Measurements from ENCODE around the gene NUAK2.

Gene NUAK2

DNA sequence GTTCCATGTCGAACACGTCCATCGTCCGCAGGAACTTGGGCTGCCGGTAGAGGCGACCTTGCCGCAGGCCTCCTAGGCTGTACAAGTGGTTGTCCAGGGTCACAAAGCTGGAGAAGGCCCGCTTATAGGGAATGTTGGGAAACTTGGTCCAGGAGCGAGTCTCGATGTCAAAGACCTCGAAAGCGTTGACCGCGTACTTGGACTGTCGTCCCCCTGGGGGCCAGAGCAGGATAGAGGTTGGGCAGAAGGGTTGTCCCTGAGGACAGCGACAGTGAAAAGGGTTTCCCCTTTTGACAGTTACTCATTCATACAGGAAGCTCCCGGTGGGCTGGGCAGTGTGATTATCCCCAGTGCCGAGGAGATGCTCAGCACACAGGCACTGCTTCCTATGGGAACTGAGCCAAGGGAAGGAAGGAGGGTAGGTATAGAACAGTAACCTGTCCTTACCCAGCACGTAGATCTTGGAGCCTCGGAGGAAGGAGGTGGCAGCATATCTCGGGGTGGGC, 17.7 kb upstream of the NUAK2 start:
- TF ChIP-seq FOXA1 (IDR thresholded peaks at IDR 0.05) (no peak), NFRKB (IDR thresholded peaks at IDR 0.05) (no peak), LEF1 (IDR thresholded peaks at IDR 0.05; ENCODE audit: borderline replicate concordance) (no peak), HDGF (IDR thresholded peaks at IDR 0.05; ENCODE audit: borderline replicate concordance) (no peak), SUZ12 (IDR thresholded peaks at IDR 0.05) (no peak), L3MBTL2 (conservative IDR thresholded peaks at IDR 0.05) (no peak), FOXM1 (IDR thresholded peaks at IDR 0.05; ENCODE audit: borderline replicate concordance) (no peak), ELF4 (IDR thresholded peaks at IDR 0.05) (no peak), FOXK2 (IDR thresholded peaks at IDR 0.05) (no peak), TARDBP (IDR thresholded peaks at IDR 0.05) (no peak), ZNF384 (IDR thresholded peaks at IDR 0.05) (no peak), ARNT (IDR thresholded peaks at IDR 0.05) (no peak), CTBP1 (IDR thresholded peaks at IDR 0.05; ENCODE audit: borderline replicate concordance) (no peak), SP1 (IDR thresholded peaks at IDR 0.05) (no peak)
- TF ChIP-seq, protein P1, sequence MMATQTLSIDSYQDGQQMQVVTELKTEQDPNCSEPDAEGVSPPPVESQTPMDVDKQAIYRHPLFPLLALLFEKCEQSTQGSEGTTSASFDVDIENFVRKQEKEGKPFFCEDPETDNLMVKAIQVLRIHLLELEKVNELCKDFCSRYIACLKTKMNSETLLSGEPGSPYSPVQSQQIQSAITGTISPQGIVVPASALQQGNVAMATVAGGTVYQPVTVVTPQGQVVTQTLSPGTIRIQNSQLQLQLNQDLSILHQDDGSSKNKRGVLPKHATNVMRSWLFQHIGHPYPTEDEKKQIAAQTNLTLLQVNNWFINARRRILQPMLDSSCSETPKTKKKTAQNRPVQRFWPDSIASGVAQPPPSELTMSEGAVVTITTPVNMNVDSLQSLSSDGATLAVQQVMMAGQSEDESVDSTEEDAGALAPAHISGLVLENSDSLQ (IDR thresholded peaks at IDR 0.05): no peak
- ChIA-PET POLR2A (no interaction called here), CTCF (no interaction called here)
- no peak for DNase-seq (ENCODE audit: extremely low spot score)

DNA sequence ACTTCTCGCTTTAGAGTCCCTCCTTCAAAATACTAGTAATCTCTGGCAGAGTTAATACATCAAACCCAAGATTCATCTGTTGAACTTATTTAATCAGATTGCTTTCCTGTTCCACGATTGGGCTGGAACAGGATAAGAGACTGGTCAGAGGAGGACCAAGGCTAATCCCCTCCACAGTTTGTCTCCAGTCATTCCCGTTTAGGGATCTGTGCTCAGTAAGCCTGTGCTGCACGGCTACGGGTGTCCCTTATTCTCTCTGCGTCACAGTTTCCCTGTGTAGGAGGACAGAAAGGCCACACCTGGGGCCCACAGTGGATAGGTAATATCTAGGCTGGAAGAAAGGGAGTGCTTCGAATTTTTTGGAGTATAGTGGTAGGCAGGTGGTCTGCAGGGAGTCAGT, 16.5 kb upstream of the NUAK2 start:
- ChIA-PET POLR2A (no interaction called here), CTCF (interaction anchor here (3.7 kb wide), 1 partner anchor 16 kb away, joined by 16 read pairs; no protein-coding TSS in a partner anchor)
- no peak for DNase-seq (ENCODE audit: extremely low spot score)
- TF ChIP-seq ELF4 (IDR thresholded peaks at IDR 0.05) (no peak), FOXK2 (IDR thresholded peaks at IDR 0.05) (no peak), NFRKB (IDR thresholded peaks at IDR 0.05) (no peak), FOXA1 (IDR thresholded peaks at IDR 0.05) (no peak), LEF1 (IDR thresholded peaks at IDR 0.05; ENCODE audit: borderline replicate concordance) (no peak), L3MBTL2 (conservative IDR thresholded peaks at IDR 0.05) (no peak), HDGF (IDR thresholded peaks at IDR 0.05; ENCODE audit: borderline replicate concordance) (no peak), SP1 (IDR thresholded peaks at IDR 0.05) (no peak), BHLHE40 (IDR thresholded peaks at IDR 0.05; ENCODE audit: borderline replicate concordance) (no peak), TARDBP (IDR thresholded peaks at IDR 0.05) (no peak), ZNF384 (IDR thresholded peaks at IDR 0.05) (no peak), SUZ12 (IDR thresholded peaks at IDR 0.05) (no peak), FOXM1 (IDR thresholded peaks at IDR 0.05; ENCODE audit: borderline replicate concordance) (no peak), ARNT (IDR thresholded peaks at IDR 0.05) (no peak), CTBP1 (IDR thresholded peaks at IDR 0.05; ENCODE audit: borderline replicate concordance) (no peak)
- TF ChIP-seq, protein P1 (IDR thresholded peaks at IDR 0.05): no peak

DNA sequence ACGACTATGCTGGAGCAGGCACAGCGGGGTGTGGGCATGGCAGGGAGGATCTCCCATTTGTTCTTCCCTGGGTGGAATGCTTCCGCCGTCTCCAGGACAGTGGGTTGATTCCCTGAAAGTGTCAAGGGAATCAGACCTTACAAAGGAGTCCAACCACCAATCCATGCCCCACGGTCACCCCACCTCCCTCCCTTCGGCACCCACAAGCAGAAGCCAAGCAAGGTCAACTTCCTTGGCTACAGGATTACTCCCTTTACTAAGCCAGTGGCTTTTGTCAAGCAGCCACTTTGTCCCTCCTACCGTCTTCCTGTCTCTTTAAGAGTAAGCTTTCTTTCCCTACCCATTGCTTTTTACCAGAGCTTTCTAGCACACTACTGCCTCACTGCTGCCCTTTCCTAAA, 15.9 kb upstream of the NUAK2 start:
- POLR2A ChIA-PET: no interaction called here
- no peak for DNase-seq (ENCODE audit: extremely low spot score)

DNA sequence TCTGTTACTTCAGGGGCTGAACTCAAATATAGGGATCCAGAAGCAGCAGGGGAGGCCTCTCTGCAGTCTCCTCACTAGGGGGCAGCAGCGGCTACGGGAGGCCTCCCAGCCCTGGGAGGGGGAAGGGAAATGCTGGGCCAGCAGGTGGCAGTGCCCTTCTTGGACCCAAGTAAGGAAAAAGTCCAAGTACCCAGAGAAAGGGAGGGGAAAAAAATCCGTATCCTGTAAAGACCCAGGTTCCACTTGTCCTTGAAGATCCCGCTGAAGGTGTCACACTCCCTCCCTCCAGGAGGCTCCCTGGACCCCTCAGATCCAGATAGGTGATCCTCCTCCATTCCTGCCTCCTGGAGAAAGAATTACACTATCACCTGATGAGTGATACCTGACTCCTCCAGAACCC, 14.1 kb upstream of the NUAK2 start:
- ChIA-PET CTCF (interaction anchor here (0.6 to 3.7 kb wide), 11 partner anchors 9 to 187 kb away, joined by 3 to 20 read pairs (median 4); no protein-coding TSS in a partner anchor), POLR2A (no interaction called here)
- TF ChIP-seq SP1 (IDR thresholded peaks at IDR 0.05) (no peak), FOXM1 (IDR thresholded peaks at IDR 0.05; ENCODE audit: borderline replicate concordance) (no peak)
- DNase-seq (ENCODE audit: extremely low spot score): peak; percentile 85

More for the DNA sequence above, 15.9 kb upstream of the NUAK2 start:
- CTCF ChIA-PET: interaction anchor here (0.7 to 3.7 kb wide), 4 partner anchors 11 to 148 kb away, joined by 3 to 16 read pairs (median 6); no protein-coding TSS in a partner anchor
- TF ChIP-seq ELF4 (IDR thresholded peaks at IDR 0.05) (no peak), LEF1 (IDR thresholded peaks at IDR 0.05; ENCODE audit: borderline replicate concordance) (no peak), TARDBP (IDR thresholded peaks at IDR 0.05) (no peak), ZNF384 (IDR thresholded peaks at IDR 0.05) (no peak), SP1 (IDR thresholded peaks at IDR 0.05) (no peak), FOXM1 (IDR thresholded peaks at IDR 0.05; ENCODE audit: borderline replicate concordance) (no peak), L3MBTL2 (conservative IDR thresholded peaks at IDR 0.05) (no peak), BHLHE40 (IDR thresholded peaks at IDR 0.05; ENCODE audit: borderline replicate concordance) (no peak), FOXK2 (IDR thresholded peaks at IDR 0.05) (no peak), SUZ12 (IDR thresholded peaks at IDR 0.05) (no peak), NFRKB (IDR thresholded peaks at IDR 0.05) (no peak), FOXA1 (IDR thresholded peaks at IDR 0.05) (no peak), CTBP1 (IDR thresholded peaks at IDR 0.05; ENCODE audit: borderline replicate concordance) (no peak), HDGF (IDR thresholded peaks at IDR 0.05; ENCODE audit: borderline replicate concordance) (no peak), ARNT (IDR thresholded peaks at IDR 0.05) (no peak)
- TF ChIP-seq, protein P1 (IDR thresholded peaks at IDR 0.05): no peak

DNA sequence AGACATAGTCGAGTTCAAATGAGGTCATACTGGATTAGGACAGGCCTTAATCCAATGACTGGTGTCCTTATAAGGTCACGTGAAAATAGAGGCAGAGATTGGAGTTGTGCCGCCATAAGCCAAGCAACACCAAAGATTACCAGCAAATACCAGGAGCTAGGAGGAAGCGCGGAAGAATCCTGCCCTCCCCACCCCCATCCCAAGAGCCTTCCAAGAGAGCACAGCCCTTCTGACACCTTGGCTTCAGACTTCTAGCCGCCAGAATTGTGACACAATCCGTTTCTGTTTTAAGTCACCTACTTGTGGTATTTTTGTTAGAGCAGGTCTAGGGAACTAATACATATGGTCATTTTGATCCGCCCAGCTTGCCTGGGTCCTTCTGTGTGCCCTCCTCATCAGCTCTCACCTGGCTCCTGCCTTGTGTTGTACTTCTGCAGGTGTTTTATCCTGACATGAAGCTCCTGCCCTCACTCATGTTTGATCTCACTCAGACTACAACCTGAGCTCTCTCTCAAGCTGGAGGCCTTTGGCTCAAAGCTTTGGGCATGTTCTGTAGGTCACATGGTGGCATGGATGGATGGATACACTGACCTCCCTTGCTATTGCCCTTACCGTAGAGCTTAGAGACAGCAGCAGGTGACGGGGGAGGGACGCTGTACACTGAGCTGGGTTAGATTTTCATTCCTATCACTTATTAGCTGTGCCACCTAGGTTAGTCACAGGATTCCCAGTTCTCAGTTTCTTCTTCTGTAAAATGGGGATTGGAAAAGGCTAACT, 10.7 kb upstream of the NUAK2 start:
- TF ChIP-seq TARDBP (IDR thresholded peaks at IDR 0.05) (no peak), HDGF (IDR thresholded peaks at IDR 0.05; ENCODE audit: borderline replicate concordance) (no peak), FOXM1 (IDR thresholded peaks at IDR 0.05; ENCODE audit: borderline replicate concordance) (no peak), NFRKB (IDR thresholded peaks at IDR 0.05) (no peak), ZNF384 (IDR thresholded peaks at IDR 0.05) (no peak), FOXA1 (IDR thresholded peaks at IDR 0.05) (no peak), CTBP1 (IDR thresholded peaks at IDR 0.05; ENCODE audit: borderline replicate concordance) (no peak), ARNT (IDR thresholded peaks at IDR 0.05) (no peak)
- TF ChIP-seq, protein P1 (IDR thresholded peaks at IDR 0.05): no peak
- no peak for DNase-seq (ENCODE audit: extremely low spot score)
- CTCF ChIA-PET: interaction anchor here (1.0 to 14.1 kb wide), 3 partner anchors 18 to 59 kb away, joined by 4 to 235 read pairs (median 6); no protein-coding TSS in a partner anchor
- POLR2A ChIA-PET: no interaction called here

Data from HEK293T (cell line).